Hepatocyte (in vitro differentiated cells): ENCODE results near the gene BIRC5.

ENCODE experiments used
- EZH2 ChIP-seq: fragments of 200-600 bp; sonication (generic); IDR thresholded peaks from 2 replicates; pipeline ENCODE4 v1.6.1; 2016; ENCODE audit warnings: antibody characterized with exemption, mild to moderate bottlenecking, borderline replicate concordance
- TF ChIP-seq, protein P1 (sequence below): fragments of 200-600 bp; sonication (generic); IDR thresholded peaks from 2 replicates; pipeline ENCODE4 v1.5.1; 2016; ENCODE audit warnings: antibody characterized with exemption, mild to moderate bottlenecking; ENCODE audit not compliant: poor library complexity

DNA sequence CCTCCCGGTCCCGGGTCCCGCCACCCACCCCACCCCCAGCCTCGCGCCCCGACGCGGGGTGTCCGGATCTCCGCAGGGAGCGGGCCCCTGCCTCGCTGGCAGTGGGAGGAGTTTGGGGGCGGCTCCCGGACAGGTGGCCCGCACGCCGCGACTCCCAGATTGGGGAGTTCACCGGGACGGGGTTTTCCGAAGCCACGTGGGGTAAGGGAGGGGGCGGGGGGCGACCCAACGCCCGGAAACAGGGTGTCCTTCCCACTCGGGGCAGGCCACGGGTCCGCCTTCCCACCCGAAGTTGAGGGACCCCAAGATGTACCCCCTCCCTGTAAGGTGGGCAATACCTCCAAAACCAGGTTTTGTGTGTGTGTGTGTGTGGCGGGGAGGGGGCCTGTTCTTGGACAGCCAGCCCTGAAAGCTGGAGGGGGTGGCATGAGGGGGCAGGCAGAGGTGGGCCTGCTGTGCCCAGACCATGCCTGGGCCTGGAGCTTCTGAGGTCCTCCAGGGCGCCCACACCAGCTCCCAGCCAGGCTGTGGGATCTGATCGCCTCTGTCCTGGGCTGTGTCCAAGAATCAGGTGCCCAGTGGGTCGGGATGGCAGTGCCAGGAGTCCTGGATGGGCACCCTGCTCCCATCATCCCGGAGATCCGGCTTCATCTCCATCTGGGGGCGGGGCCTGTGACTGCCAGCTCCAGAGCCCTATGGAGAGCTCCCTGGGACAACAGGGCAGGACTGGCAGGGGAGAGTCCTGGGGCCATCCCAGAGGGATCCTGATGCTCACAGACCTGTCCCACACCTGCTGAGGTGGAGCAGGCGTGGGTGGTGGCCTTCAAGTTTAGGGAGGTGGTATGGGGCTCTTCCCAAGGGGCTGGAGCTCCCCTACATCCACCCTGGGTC, 44.9 kb upstream of the BIRC5 start:
- TF ChIP-seq, protein P1, sequence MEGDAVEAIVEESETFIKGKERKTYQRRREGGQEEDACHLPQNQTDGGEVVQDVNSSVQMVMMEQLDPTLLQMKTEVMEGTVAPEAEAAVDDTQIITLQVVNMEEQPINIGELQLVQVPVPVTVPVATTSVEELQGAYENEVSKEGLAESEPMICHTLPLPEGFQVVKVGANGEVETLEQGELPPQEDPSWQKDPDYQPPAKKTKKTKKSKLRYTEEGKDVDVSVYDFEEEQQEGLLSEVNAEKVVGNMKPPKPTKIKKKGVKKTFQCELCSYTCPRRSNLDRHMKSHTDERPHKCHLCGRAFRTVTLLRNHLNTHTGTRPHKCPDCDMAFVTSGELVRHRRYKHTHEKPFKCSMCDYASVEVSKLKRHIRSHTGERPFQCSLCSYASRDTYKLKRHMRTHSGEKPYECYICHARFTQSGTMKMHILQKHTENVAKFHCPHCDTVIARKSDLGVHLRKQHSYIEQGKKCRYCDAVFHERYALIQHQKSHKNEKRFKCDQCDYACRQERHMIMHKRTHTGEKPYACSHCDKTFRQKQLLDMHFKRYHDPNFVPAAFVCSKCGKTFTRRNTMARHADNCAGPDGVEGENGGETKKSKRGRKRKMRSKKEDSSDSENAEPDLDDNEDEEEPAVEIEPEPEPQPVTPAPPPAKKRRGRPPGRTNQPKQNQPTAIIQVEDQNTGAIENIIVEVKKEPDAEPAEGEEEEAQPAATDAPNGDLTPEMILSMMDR = no peak
- TF ChIP-seq EZH2 = no peak
